H1 (cell line): ENCODE results near the gene MIEF2. TPM values are rescaled to one million over a fixed set of nuclear protein-coding genes. Genes with fewer than 3 reads are reported as not detected.

Source experiments
- CTCF ChIA-PET: fragments of 300-600 bp; sonication (Branson Sonifier 250); formaldehyde crosslinking; loops from one replicate; lab custom pipeline; 2021; ENCODE audit not compliant: partially characterized antibody; lab: Charles Lee
- POLR2A ChIA-PET: fragments of 300-600 bp; sonication (Branson Sonifier 250); formaldehyde crosslinking; loops from one replicate; lab custom pipeline; 2021; ENCODE audit warnings: inconsistent platforms; ENCODE audit not compliant: partially characterized antibody; lab: Charles Lee
- DNase-seq, 2 experiments: peaks; one replicate each; pipeline versions ENCODE4 v3.0.0 to v3.0.0-alpha.2; 2010 to 2022; ENCODE audit warnings: low spot score in 2 of 2, low read depth in 1 of 2, mixed read lengths in 1 of 2
- FAIRE-seq: peaks from 2 replicates; lab custom pipeline; 2011; peaks lifted over from hg19 to GRCh38; lab: Jason Lieb, UNC
- H2AFZ ChIP-seq: 2 replicates; pipeline ENCODE4 v1.8.1; 2012; ENCODE audit warnings: low read length, inconsistent platforms
- H2AK5ac ChIP-seq: 2 replicates; pipeline ENCODE4 v1.6.1; 2013; ENCODE audit warnings: low read depth, low read length
- H2BK120ac ChIP-seq: replicated peaks from 2 replicates; pipeline ENCODE3; 2013; ENCODE audit warnings: low read depth, low read length, inconsistent platforms
- H2BK12ac ChIP-seq: 2 replicates; pipeline ENCODE4 v1.6.1; 2013; ENCODE audit warnings: low read depth, low read length
- H2BK15ac ChIP-seq: 2 replicates; pipeline ENCODE4 v1.6.1; 2013; ENCODE audit warnings: low read length
- H2BK20ac ChIP-seq: 2 replicates; pipeline ENCODE4 v1.6.1; 2013; ENCODE audit warnings: low read length
- H2BK5ac ChIP-seq: 2 replicates; pipeline ENCODE4 v1.6.1; 2013; ENCODE audit warnings: low read depth, low read length
- H3K14ac ChIP-seq: 2 replicates; pipeline ENCODE4 v1.6.1; 2013; ENCODE audit warnings: inconsistent platforms; ENCODE audit not compliant: insufficient read length
- H3K18ac ChIP-seq: 2 replicates; pipeline ENCODE4 v1.6.1; 2013; ENCODE audit warnings: low read length; ENCODE audit errors: extremely low read depth
- H3K23ac ChIP-seq: 2 replicates; pipeline ENCODE4 v1.6.1; 2013; ENCODE audit warnings: inconsistent platforms; ENCODE audit not compliant: insufficient read length
- H3K23me2 ChIP-seq: 2 replicates; pipeline ENCODE4 v1.6.1; 2013; ENCODE audit warnings: low read depth, low read length
- H3K27ac ChIP-seq: 2 replicates; pipeline ENCODE4 v1.6.1; 2011; ENCODE audit warnings: low read depth, low read length, inconsistent platforms
- H3K27me3 ChIP-seq, 4 experiments: replicated peaks in 1 of 4; 1 replicate in 1 of 4; 2 replicates in 3 of 4; pipeline versions ENCODE4 v1.6.1 to v1.8.1; 2011 to 2013; ENCODE audit warnings: low read length in 3 of 4, mild to moderate bottlenecking in 3 of 4, inconsistent platforms in 2 of 4, mixed read lengths in 2 of 4, moderate library complexity in 1 of 4; ENCODE audit not compliant: control insufficient read depth in 3 of 4, insufficient read depth in 3 of 4; ENCODE audit errors: extremely low read depth in 1 of 4
- H3K36me3 ChIP-seq, 4 experiments: 2 replicates each; pipeline versions ENCODE4 v1.6.1 to v1.8.1; 2011 to 2013; ENCODE audit warnings: mild to moderate bottlenecking in 4 of 4, low read length in 3 of 4, moderate library complexity in 2 of 4, control low read depth in 1 of 4, inconsistent platforms in 1 of 4; ENCODE audit not compliant: insufficient read depth in 4 of 4, control insufficient read depth in 2 of 4
- H3K4ac ChIP-seq: replicated peaks from 2 replicates; pipeline ENCODE3; 2013; ENCODE audit warnings: low read length, low read depth, mixed read lengths, inconsistent platforms; ENCODE audit not compliant: insufficient read length
- H3K4me1 ChIP-seq, 4 experiments: replicated peaks in 1 of 4; 1 replicate in 1 of 4; 2 replicates in 3 of 4; pipeline versions ENCODE4 v1.6.1 to v1.8.1; 2011 to 2013; ENCODE audit warnings: low read length in 3 of 4, inconsistent platforms in 2 of 4, mixed read lengths in 1 of 4; ENCODE audit not compliant: insufficient read depth in 4 of 4, control insufficient read depth in 3 of 4
- H3K4me2 ChIP-seq, 2 experiments: 2 replicates each; pipeline versions ENCODE4 v1.6.1 to v1.8.1; 2011 to 2013; ENCODE audit warnings: low read depth in 2 of 2, low read length in 2 of 2, control low read depth in 1 of 2, inconsistent platforms in 1 of 2, mild to moderate bottlenecking in 1 of 2; ENCODE audit not compliant: insufficient read depth in 1 of 2
- H3K4me3 ChIP-seq, 4 experiments: fragments of 200-600, 300-600 bp in 1 of 4; sonication (generic), shearing (Covaris generic), sonication (Bioruptor Twin) in 1 of 4; 2 replicates each; pipeline versions ENCODE4 v1.5.1 to v1.8.1; 2011 to 2016; ENCODE audit warnings: low read length in 4 of 4, low read depth in 3 of 4, control low read depth in 2 of 4, inconsistent platforms in 2 of 4, mild to moderate bottlenecking in 2 of 4, mixed read lengths in 1 of 4, moderate library complexity in 1 of 4; ENCODE audit not compliant: insufficient read depth in 2 of 4; ENCODE audit errors: extremely low read depth in 1 of 4
- H3K56ac ChIP-seq: replicated peaks from 2 replicates; pipeline ENCODE3; 2013; ENCODE audit warnings: low read depth, mild to moderate bottlenecking, mixed read lengths, low read length, inconsistent platforms; ENCODE audit not compliant: insufficient read length
- H3K79me1 ChIP-seq: 2 replicates; pipeline ENCODE4 v1.6.1; 2013; ENCODE audit warnings: low read depth, low read length, control low read depth
- H3K79me2 ChIP-seq, 2 experiments: 2 replicates each; pipeline versions ENCODE4 v1.6.1 to v1.8.1; 2012 to 2013; ENCODE audit warnings: low read length in 2 of 2, mild to moderate bottlenecking in 2 of 2, inconsistent platforms in 1 of 2; ENCODE audit not compliant: insufficient read depth in 2 of 2, control insufficient read depth in 1 of 2
- H3K9ac ChIP-seq, 4 experiments: replicated peaks in 1 of 4; 1 replicate in 1 of 4; 2 replicates in 3 of 4; pipeline versions ENCODE4 v1.6.1 to v1.8.1; 2011 to 2013; ENCODE audit warnings: low read depth in 3 of 4, low read length in 3 of 4, control low read depth in 2 of 4, mild to moderate bottlenecking in 2 of 4, moderate library complexity in 2 of 4, inconsistent platforms in 1 of 4; ENCODE audit errors: extremely low read depth in 1 of 4
- H3K9me3 ChIP-seq, 2 experiments: 2 replicates each; pipeline versions ENCODE4 v1.6.1 to v1.8.1; 2012 to 2013; ENCODE audit warnings: mild to moderate bottlenecking in 2 of 2, moderate library complexity in 2 of 2, control low read depth in 1 of 2, inconsistent platforms in 1 of 2, low read depth in 1 of 2, low read length in 1 of 2, mixed read lengths in 1 of 2; ENCODE audit not compliant: insufficient read depth in 2 of 2
- H4K20me1 ChIP-seq, 2 experiments: replicated peaks in 1 of 2; 2 replicates each; pipeline versions ENCODE3 to v1.8.1; 2011 to 2013; ENCODE audit warnings: inconsistent platforms in 2 of 2, low read length in 2 of 2, mild to moderate bottlenecking in 1 of 2; ENCODE audit not compliant: insufficient read depth in 2 of 2, control insufficient read depth in 1 of 2
- H4K5ac ChIP-seq: 2 replicates; pipeline ENCODE4 v1.6.1; 2013; ENCODE audit warnings: low read length, low read depth, mixed read lengths, inconsistent platforms; ENCODE audit not compliant: insufficient read length
- H4K8ac ChIP-seq: 2 replicates; pipeline ENCODE4 v1.8.0; 2013; ENCODE audit warnings: mild to moderate bottlenecking, moderate library complexity, low read length, inconsistent platforms; ENCODE audit not compliant: insufficient read depth; ENCODE audit errors: extremely low read depth
- H4K91ac ChIP-seq: replicated peaks from 2 replicates; pipeline ENCODE3; 2013; ENCODE audit warnings: low read length, mixed read lengths, inconsistent platforms; ENCODE audit not compliant: insufficient read length
- ASH2L ChIP-seq: fragments of 200-600, 300-600 bp; sonication (generic); IDR thresholded peaks from one replicate; pipeline ENCODE4 v1.7.1; 2017; ENCODE audit warnings: low read length
- BRCA1 ChIP-seq: IDR thresholded peaks from 2 replicates; pipeline ENCODE4 v1.6.1; 2012; ENCODE audit warnings: low read depth, low read length, improper control_type of control experiment
- CBX8 ChIP-seq: fragments of 300-800, 300-1000 bp; sonication (generic); IDR thresholded peaks from 2 replicates; pipeline ENCODE4 v1.7.1; 2016; ENCODE audit warnings: low read depth, low read length, borderline replicate concordance
- CHD2 ChIP-seq: IDR thresholded peaks from 2 replicates; pipeline ENCODE4 v1.6.1; 2012; ENCODE audit warnings: low read length, improper control_type of control experiment
- NANOG ChIP-seq: IDR thresholded peaks from 2 replicates; pipeline ENCODE4 v1.6.1; 2011; ENCODE audit warnings: low read length, low read depth, mild to moderate bottlenecking, inconsistent platforms; ENCODE audit not compliant: insufficient read depth, poor library complexity, severe bottlenecking
- NRF1 ChIP-seq: IDR thresholded peaks from 2 replicates; pipeline ENCODE4 v1.6.1; 2011; ENCODE audit warnings: mild to moderate bottlenecking, low read depth, low read length, improper control_type of control experiment
- POLR2A ChIP-seq, 2 experiments: IDR thresholded peaks; 1 replicate in 1 of 2; 2 replicates in 1 of 2; pipeline ENCODE4 v1.6.1; 2011; ENCODE audit warnings: low read depth in 2 of 2, low read length in 2 of 2, mild to moderate bottlenecking in 2 of 2; ENCODE audit errors: control extremely low read depth in 1 of 2
- RNF2 ChIP-seq: fragments of 200-900, 300-1000 bp; sonication (generic); IDR thresholded peaks from 2 replicates; pipeline ENCODE4 v1.7.1; 2016; ENCODE audit warnings: borderline replicate concordance, low read depth, mild to moderate bottlenecking, antibody characterized with exemption, low read length; ENCODE audit not compliant: poor library complexity, severe bottlenecking; ENCODE audit errors: missing control alignments
- SP2 ChIP-seq: IDR thresholded peaks from 2 replicates; pipeline ENCODE4 v1.6.1; 2012; ENCODE audit warnings: mild to moderate bottlenecking, low read length, inconsistent platforms
- TCF12 ChIP-seq: IDR thresholded peaks from 2 replicates; pipeline ENCODE4 v1.6.1; 2011; ENCODE audit warnings: low read depth, mild to moderate bottlenecking, low read length
- WGBS, 2 experiments: shearing (Covaris generic) in 1 of 2; methylation state at CpG; one replicate each; pipeline versions ENCODE4 v1.1.6 to v1.1.7; 2013 to 2015; ENCODE audit warnings: low lambda C conversion rate in 2 of 2, mixed read lengths in 2 of 2, inconsistent platforms in 1 of 2, low coverage in 1 of 2, missing lambda C conversion rate in 1 of 2; ENCODE audit not compliant: insufficient replicate concordance in 2 of 2, insufficient coverage in 1 of 2, insufficient read length in 1 of 2; ENCODE audit errors: extremely low coverage in 1 of 2, missing lambda C conversion rate in 1 of 2; 5-methylcytosine and 5-hydroxymethylcytosine counted together
- polyA plus RNA-seq, 7 experiments: library from polyadenylated mRNA; depleted of rRNA in 3 of 7; stranded (reverse) in 5 of 7; unstranded in 2 of 7; fragments of >200 nt in 5 of 7; fragments of 200-250 nt in 2 of 7; gene quantifications; 1 replicate in 5 of 7; 2 replicates in 1 of 7; 4 replicates in 1 of 7; pipeline versions ENCODE4 v1.2.1 to v1.2.3, GENCODE V29; 2011 to 2013; ENCODE audit warnings: missing spikeins in 2 of 7, mixed read lengths in 2 of 7
- total RNA-seq: library from RNA; stranded (reverse); fragmentation: NEBNext Ultra II Directional; extraction: Animal tissue kit (Norgen Biotek cat#: 25700); gene quantifications from 2 replicates; pipeline ENCODE4 v1.2.1, GENCODE V29; 2021

MIEF2 gene
- total and polyA plus RNA-seq, 2 of the 8 experiments (the other 6 are each of a cell fraction or from before 2014, with no cell fraction given) = 9.9 to 24.9 TPM

GRCh38 chr17:18277076-18277475 lies 16.6 kb downstream of the MIEF2 start:
- Histone ChIP-seq H3K18ac (no peak overlapping the region), H3K79me1 (no peaks in the 10 kb centered on the region), H4K5ac (no peak overlapping the region), H3K4ac (no peak overlapping the region)
- no peak for TF ChIP-seq NRF1
- no peak for TF ChIP-seq SP2
- TF ChIP-seq POLR2A (IDR thresholded peaks at IDR 0.05; ENCODE audit: control extremely low read depth in 1 of 2, low read depth in 2 of 2, low read length in 2 of 2) = no peak
- TF ChIP-seq CHD2 = no peak
- TF ChIP-seq NANOG = no peak
- TF ChIP-seq BRCA1 = no peak
- TF ChIP-seq RNF2 = no peak
- TF ChIP-seq ASH2L = no peak
- TF ChIP-seq TCF12 = no peak
- no peak for TF ChIP-seq CBX8
- TF ChIP-seq, all 59 proteins: peak for 0
- no peak overlapping the region for H3K4me3 ChIP-seq
- no peak overlapping the region for H2AFZ ChIP-seq
- no peaks in the 10 kb centered on the region for H3K79me2 ChIP-seq
- DNase-seq (no peak), FAIRE-seq (no peak)
- ChIA-PET POLR2A (interaction anchor here (1.0 to 11.3 kb wide), 5 partner anchors 9 to 20 kb away, joined by 3 to 114 read pairs (median 6); partner anchors contain the start of genes FLII and MIEF2), CTCF (interaction anchor here (1.1 to 1.5 kb wide), 3 partner anchors 8 to 29 kb away, joined by 3 to 5 read pairs (median 4); no protein-coding TSS in a partner anchor)
- no peak overlapping the region for H3K23ac ChIP-seq
- 86% methylated on average over 1 of the region's 1 CpG; no CpG with 5 or more reads in 1 of the 2 experiments for WGBS, 2 experiments
- H3K4me1 ChIP-seq = no peaks in the 10 kb centered on the region
- H3K27ac ChIP-seq = no peak overlapping the region
- no peak overlapping the region for H3K4me2 ChIP-seq
- no peak overlapping the region for H2BK120ac ChIP-seq
- peaks cover 31 to 78% (median 53%) of the 10 kb centered on the region in 4 experiments for H3K36me3 ChIP-seq
- H3K9ac ChIP-seq = no peak overlapping the region
- no peaks in the 10 kb centered on the region for H3K23me2 ChIP-seq
- no peak overlapping the region for H2AK5ac ChIP-seq
- no peak overlapping the region for H2BK12ac ChIP-seq
- no peak overlapping the region for H2BK15ac ChIP-seq
- no peak overlapping the region for H3K56ac ChIP-seq
- H4K91ac ChIP-seq = no peak overlapping the region
- no peaks in the 10 kb centered on the region for H3K27me3 ChIP-seq
- H3K9me3 ChIP-seq = no peaks in the 10 kb centered on the region
- peaks cover 3 to 9% of the 10 kb centered on the region in 2 experiments for H4K20me1 ChIP-seq
- no peak overlapping the region for H2BK20ac ChIP-seq
- no peak overlapping the region for H4K8ac ChIP-seq
- H2BK5ac ChIP-seq = no peak overlapping the region
- no peak overlapping the region for H3K14ac ChIP-seq
